Prostate gland (tissue), 2 donors: ENCODE results near the gene PTPRD. TPM values are rescaled to one million over a fixed set of nuclear protein-coding genes. Genes with fewer than 3 reads are reported as not detected.
"Not testable (repeated sequence)": the region's sequence is repeated elsewhere in the genome, so short reads cannot be mapped to it uniquely, and the experiment has no call there.

Experiments used
- DNase-seq: peaks from one replicate; pipeline ENCODE4 v3.0.0-alpha.2; 2019; ENCODE audit warnings: low spot score
- H3K27ac ChIP-seq, 2 donors: fragments of 200-600 bp; sonication (generic); 2 replicates each; pipeline ENCODE4 v1.5.1; 2017 to 2019
- H3K27me3 ChIP-seq: fragments of 200-600 bp; sonication (generic); replicated peaks from 2 replicates; pipeline ENCODE4 v1.5.1; 2019; ENCODE audit not compliant: insufficient read depth
- H3K36me3 ChIP-seq, 2 donors: fragments of 200-600 bp; sonication (generic); 1 replicate in 1 of 2; 2 replicates in 1 of 2; pipeline versions ENCODE4 v1.5.1 to v1.8.1; 2017 to 2019
- H3K4me1 ChIP-seq: fragments of 200-600 bp; sonication (generic); replicated peaks from 2 replicates; pipeline ENCODE4 v1.5.1; 2019
- H3K4me3 ChIP-seq, 2 donors: fragments of 200-600 bp; sonication (generic); 2 replicates each; pipeline ENCODE4 v1.5.1; 2017 to 2019
- H3K9me3 ChIP-seq: fragments of 200-600 bp; sonication (generic); 2 replicates; pipeline ENCODE4 v1.5.1; 2017
- POLR2A ChIP-seq: fragments of 450-650 bp; IDR thresholded peaks from one replicate; pipeline ENCODE4 v1.6.1; 2016; ENCODE audit warnings: antibody characterized with exemption, mild to moderate bottlenecking
- POLR2AphosphoS5 ChIP-seq: sonication (generic); formaldehyde crosslinking; IDR thresholded peaks from one replicate; pipeline ENCODE4 v1.6.1; 2017; ENCODE audit warnings: antibody characterized with exemption
- WGBS: methylation state at CpG from one replicate; pipeline ENCODE4 v1.1.5; 2018; 5-methylcytosine and 5-hydroxymethylcytosine counted together
- intact Hi-C: fragments of 100-400 bp; cut with DNase I; formaldehyde crosslinking; loops from one replicate; pipeline ENCODE4 v1.14.2; 2022
- total RNA-seq, 2 donors: library from RNA; depleted of rRNA; stranded (reverse); fragments of >200 nt; gene quantifications; one replicate each; pipeline ENCODE4 v1.1.0, GENCODE V29; 2016
- TF ChIP-seq, protein P1 (sequence below), 4 experiments: fragments of 200-600 bp in 2 of 4; fragments of 450-650 bp in 2 of 4; sonication (generic) in 2 of 4; IDR thresholded peaks; 1 replicate in 3 of 4; 2 replicates in 1 of 4; pipeline ENCODE4 v1.5.1; 2016 to 2019; ENCODE audit warnings: antibody characterized with exemption in 4 of 4, mild to moderate bottlenecking in 2 of 4, moderate library complexity in 2 of 4

The PTPRD gene
- total RNA-seq, 2 donors from 2014 or later, result 5.8 to 23.1 TPM

DNA sequence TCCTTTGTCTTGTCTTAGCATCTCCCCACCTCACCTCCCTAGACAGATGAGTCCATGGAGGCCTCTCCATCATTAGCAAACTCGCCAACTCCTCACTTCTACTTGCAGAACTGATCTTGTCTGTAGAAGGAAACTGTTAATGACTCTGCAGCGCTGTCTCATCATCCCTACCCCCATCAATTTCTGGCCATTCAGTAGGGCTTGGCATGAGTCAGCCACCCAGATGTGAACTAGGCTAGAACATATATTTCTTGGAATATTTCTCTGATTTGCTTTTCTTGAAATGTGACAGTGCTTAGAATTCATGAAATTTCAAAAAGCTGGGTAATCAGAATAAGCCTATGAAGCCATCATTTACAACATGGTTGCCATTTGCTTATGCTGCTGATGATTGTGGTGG is 1688.2 kb downstream of the PTPRD start:
- intact Hi-C loops, result no loop called here
- H3K4me3 ChIP-seq, result no peak overlapping the region

DNA sequence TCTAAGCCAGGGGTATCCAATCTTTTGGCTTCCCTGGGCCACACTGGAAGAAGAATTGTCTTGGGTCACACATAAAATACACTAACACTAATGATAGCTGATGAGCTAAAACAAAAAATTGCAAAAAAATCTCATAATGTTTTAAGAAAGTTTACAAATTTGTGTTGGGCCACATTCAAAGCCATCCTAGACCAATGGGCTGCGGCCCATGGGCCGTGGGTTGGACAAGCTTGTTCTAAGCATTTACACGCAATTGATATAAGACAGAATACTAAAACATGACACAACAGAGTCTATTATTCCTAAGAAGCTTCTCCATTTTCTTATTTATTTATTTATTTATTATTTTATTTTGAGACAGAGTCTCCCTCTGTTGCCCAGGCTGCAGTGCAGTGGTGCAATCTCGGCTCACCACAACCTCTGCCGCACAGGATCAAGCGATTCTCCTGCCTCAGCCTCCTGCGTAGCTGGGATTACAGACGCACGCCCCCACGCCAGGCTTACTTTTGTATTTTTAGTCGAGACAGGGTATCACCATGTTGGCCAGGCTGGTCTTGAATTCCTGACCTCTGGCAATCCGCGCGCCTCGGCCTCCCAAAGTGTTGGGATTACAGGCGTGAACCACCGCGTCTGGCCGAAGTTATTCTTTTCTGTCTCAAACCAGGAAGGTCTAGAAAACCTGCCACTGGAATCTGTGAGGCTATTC is 1692.2 kb downstream of the PTPRD start:
- H3K27ac ChIP-seq, H3K4me1 ChIP-seq, H3K36me3 ChIP-seq, H3K27me3 ChIP-seq, H3K4me3 ChIP-seq, DNase-seq, H3K9me3 ChIP-seq, intact Hi-C loops: not testable (repeated sequence)
- WGBS, result 97% methylated on average over 19 of the region's 19 CpGs

More for the DNA sequence above, 1688.2 kb downstream of the PTPRD start:
- Histone ChIP-seq H3K9me3 (no peaks in the 10 kb centered on the region), H3K36me3 (no peaks in the 10 kb centered on the region), H3K4me1 (no peaks in the 10 kb centered on the region), H3K27me3 (no peaks in the 10 kb centered on the region), H3K27ac (no peak overlapping the region)
- TF ChIP-seq POLR2A, result no peak
- TF ChIP-seq, protein P1, sequence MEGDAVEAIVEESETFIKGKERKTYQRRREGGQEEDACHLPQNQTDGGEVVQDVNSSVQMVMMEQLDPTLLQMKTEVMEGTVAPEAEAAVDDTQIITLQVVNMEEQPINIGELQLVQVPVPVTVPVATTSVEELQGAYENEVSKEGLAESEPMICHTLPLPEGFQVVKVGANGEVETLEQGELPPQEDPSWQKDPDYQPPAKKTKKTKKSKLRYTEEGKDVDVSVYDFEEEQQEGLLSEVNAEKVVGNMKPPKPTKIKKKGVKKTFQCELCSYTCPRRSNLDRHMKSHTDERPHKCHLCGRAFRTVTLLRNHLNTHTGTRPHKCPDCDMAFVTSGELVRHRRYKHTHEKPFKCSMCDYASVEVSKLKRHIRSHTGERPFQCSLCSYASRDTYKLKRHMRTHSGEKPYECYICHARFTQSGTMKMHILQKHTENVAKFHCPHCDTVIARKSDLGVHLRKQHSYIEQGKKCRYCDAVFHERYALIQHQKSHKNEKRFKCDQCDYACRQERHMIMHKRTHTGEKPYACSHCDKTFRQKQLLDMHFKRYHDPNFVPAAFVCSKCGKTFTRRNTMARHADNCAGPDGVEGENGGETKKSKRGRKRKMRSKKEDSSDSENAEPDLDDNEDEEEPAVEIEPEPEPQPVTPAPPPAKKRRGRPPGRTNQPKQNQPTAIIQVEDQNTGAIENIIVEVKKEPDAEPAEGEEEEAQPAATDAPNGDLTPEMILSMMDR (IDR thresholded peaks at IDR 0.05), result no peak
- TF ChIP-seq POLR2AphosphoS5, result no peak
- no peak for DNase-seq
- 95% methylated on average over 2 of the region's 2 CpGs for WGBS

DNA sequence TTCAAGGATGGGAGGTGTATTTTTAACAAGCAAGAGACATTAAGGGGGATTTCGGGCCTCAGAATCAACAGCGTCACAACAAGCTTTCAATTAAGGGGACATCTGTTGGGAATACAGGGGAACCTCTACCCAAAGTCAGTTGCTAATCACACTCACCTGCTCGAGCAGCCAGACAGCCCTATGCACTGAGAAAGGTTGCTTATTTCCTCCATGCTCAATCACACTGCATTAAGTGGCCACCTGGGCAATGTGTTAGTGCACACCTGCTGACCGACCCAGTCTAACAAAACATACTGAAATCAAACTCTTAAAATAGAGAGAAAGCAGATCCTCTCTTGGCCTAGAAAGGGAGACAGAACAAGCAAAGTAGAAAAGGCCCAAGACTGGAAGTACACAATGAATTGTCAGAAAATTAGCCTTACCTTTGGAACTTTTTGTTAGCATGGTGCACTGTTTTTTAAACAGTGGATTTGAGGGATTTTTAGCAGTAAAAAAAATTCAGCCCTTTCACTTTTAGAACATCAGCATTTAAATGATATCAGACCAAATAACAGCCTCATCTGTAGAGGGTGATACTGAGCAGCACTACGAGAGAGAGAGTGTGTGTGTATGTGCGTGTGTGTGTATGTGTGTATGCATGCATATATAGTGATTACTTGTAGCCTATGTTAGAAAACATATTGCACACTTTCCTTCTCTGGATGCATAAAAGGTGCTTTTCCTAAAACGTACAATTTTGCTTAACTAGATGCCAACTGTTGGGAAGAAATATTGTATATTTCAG is 1694.7 kb downstream of the PTPRD start:
- WGBS, result 75% methylated on average over 7 of the region's 7 CpGs
- H3K27ac ChIP-seq, result no peak overlapping the region
- no peak overlapping the region for H3K4me3 ChIP-seq
- TF ChIP-seq POLR2A (no peak), POLR2AphosphoS5 (no peak)
- TF ChIP-seq, protein P1 (IDR thresholded peaks at IDR 0.05), result no peak
- no peak for DNase-seq
- H3K4me1 ChIP-seq, result no peaks in the 10 kb centered on the region
- H3K9me3 ChIP-seq, result no peaks in the 10 kb centered on the region
- H3K27me3 ChIP-seq, result no peaks in the 10 kb centered on the region
- intact Hi-C loops, result no loop called here
- no peaks in the 10 kb centered on the region for H3K36me3 ChIP-seq

DNA sequence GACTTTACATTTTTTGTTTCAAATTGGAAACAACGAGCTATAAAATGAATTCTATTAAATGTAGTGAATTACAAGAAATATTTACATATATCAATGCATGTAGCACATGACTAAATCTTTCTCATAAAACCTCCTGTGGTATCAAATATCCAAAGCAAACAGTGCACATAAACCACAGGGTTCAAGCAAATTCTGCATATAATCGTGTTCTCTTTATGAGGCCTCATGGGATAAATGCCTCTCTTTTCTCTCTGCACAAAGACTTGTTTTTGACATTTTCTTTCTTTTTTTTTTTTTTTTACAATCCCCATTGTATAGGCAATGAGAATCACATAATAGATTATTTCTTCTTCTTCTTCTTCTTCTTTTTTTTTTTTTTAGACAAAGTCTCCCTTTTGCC is 1696.0 kb downstream of the PTPRD start:
- H3K4me3 ChIP-seq, result no peak overlapping the region

DNA sequence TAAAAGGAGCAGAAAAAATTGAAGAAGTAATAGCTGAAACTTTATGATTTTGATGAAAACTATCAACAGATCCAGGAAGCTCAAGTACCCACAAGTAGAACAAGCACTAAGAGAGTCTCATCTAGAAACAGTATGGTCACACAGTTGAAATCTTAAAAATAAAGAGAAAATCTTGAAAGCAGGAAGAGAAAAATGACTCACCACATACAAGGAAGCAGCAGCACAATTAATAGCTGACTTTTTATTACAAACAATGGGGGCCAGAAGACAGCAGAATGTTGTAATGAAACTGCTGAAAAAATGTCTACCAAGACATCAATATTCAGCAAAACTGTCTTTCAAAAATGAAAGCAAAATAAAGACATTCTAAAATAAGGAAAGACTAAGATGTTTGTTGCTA is 1704.9 kb downstream of the PTPRD start:
- no peak for TF ChIP-seq POLR2AphosphoS5
- TF ChIP-seq POLR2A, result no peak
- TF ChIP-seq, protein P1 (IDR thresholded peaks at IDR 0.05), result no peak
- no peaks in the 10 kb centered on the region for H3K27me3 ChIP-seq
- intact Hi-C loops, result no loop called here
- no peak overlapping the region for H3K4me3 ChIP-seq
- DNase-seq, result no peak
- no peaks in the 10 kb centered on the region for H3K36me3 ChIP-seq
- no peaks in the 10 kb centered on the region for H3K9me3 ChIP-seq
- no peaks in the 10 kb centered on the region for H3K4me1 ChIP-seq
- no peak overlapping the region for H3K27ac ChIP-seq

More for the DNA sequence above, 1696.0 kb downstream of the PTPRD start:
- H3K9me3 ChIP-seq, result no peaks in the 10 kb centered on the region
- H3K4me1 ChIP-seq, result no peaks in the 10 kb centered on the region
- intact Hi-C loops, result no loop called here
- H3K27me3 ChIP-seq, result no peaks in the 10 kb centered on the region
- H3K36me3 ChIP-seq, result no peaks in the 10 kb centered on the region
- no peak for DNase-seq
- TF ChIP-seq, protein P1 (IDR thresholded peaks at IDR 0.05), result no peak
- TF ChIP-seq POLR2AphosphoS5, result no peak
- WGBS, result 38% methylated on average over 2 of the region's 2 CpGs
- no peak overlapping the region for H3K27ac ChIP-seq
